Stimulated activated CD4-positive, alpha-beta T cell treated with anti-CD3 and anti-CD28 coated beads, Interleukin-12 subunit alpha, Interleukin-12 subunit beta, amount 100 ng/mL, for 24 hours (primary cell): ENCODE data around the gene MST1.

ENCODE experiments used
- DNase-seq, 2 experiments: peaks; one replicate each; pipeline ENCODE4 v3.0.0-alpha.2; 2020; ENCODE audit warnings: low read depth in 2 of 2

Gene MST1

DNA sequence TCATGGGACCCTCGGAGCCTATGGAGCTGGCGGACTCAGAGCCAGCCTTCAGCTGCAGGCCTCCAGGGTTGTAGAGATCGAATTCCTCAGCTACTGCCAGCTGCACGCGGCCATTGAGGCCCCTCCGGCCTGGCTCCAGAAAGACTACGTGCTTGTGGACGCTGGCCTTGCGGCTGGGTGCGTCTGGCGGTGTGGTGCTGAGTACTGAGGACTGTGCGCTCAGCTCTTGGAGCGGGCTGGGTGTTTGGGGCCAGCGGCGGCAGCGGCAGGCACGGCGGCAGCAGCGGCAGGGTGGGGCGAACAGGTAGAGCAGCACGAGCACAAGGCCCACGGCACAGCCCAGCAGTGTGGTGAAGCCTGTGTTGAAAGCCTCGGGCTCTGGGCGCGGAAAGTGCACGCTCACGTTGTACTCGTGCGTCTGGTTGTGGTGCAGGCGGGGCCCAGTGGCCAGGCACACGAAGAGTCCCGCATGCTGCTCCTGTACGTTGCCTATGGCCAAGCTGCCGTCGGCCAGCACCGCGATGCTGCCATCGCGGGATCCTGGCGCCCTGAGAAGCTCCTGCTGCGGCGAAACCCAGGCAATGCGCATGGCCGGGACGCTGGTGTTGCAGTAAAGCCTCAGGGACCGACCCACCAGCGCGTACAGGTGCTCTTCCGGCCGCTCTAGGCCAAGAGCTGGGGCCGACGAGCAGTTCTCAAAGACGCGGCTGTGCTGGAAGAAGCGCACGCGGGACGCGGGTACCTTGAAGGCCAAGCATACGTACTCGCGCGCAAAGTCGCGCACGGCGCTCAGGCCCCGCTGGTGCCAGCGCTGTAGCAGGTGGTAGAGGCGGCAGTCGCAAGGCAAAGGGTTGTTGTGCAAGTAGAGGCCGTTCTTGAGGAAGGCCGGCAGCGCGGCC lies 28.9 kb upstream of the MST1 start:
- no peak for DNase-seq

GRCh38 chr3:49717211-49717958 lies 28.1 kb upstream of the MST1 start:
- DNase-seq: no peak

- no peak for DNase-seq
These were observed 27.5 kb upstream of the MST1 start for GRCh38 chr3:49716691-49717210.

- DNase-seq: no peak
These were observed 26.9 kb upstream of the MST1 start for GRCh38 chr3:49716169-49716568.

GRCh38 chr3:49715611-49716121 lies 26.4 kb upstream of the MST1 start:
- no peak for DNase-seq

DNA sequence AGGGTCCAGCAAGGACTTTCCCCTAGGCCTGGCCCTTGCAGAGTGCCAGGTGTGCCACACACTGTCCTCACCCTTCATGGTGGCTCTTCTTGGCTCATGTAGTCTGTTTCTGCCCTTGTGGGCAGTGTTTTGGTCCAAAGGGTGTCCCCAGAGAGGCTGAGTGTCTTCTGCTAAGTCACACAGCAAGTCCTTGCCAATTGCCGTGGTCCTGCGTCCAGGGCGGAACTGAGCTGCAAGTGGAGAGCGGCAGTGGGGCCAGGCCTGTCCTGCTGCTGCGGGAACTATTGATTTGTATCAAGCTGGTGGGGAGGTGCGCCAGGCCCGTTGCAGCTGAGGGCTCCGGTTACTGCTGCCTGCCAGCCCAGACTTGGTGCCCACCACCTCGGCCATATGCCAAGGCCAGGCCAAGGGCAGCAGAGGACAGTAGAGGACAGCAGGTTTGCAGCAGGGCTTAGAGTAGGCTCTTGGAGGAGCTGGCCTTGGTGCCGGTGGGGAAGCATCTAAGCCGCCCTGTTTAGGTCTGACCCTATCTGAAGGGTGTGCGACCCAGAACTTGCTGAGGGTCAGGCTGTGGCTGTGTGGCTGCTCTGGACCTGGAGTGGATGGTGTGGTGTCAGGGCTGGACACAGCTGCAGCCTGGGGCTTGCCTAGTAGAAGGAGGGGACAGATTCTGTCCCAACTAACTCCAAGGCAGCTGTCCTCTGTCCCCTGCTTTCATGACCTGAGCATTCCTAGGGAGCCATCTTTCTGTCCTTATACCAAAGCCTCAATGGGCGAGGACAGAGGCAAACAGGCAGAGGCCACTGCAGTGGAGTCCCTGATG lies 25.7 kb upstream of the MST1 start:
- DNase-seq: no peak

DNA sequence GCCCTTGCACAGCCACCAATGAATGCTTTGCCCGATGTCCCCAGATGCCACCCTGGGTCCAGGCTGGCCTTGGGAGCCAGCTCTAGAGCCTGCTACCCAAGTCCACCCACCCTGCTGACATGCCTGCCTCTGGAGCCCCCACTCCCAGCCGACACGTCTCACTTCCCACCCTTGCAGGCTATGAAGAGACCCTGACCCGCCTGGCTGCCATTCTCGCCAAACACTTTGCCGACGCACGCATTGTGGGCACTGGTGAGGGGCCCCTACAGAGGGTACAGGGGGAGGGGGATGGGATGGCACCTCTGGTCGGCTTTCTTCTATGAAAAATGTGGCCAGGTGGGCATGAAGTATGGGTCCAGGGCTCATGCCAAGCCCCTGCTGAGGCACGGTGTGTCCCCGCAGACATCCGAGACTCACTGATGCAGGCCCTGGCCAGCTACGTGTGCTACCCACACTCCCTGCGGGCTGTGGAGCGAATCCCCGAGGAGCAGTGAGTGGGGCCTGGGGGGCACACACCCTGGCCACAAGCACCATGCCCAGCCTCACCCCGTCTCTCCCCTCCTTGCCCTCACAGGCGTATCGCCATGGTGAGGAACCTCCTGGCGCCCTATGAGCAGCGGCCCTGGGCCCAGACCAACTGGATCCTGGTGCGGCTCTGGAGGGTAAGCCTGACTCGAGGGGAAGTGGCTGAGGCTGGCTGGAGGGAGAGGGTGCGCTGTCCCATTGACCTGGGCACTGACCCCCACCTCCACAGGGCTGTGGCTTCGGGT lies 24.2 kb upstream of the MST1 start:
- DNase-seq: no peak

DNA sequence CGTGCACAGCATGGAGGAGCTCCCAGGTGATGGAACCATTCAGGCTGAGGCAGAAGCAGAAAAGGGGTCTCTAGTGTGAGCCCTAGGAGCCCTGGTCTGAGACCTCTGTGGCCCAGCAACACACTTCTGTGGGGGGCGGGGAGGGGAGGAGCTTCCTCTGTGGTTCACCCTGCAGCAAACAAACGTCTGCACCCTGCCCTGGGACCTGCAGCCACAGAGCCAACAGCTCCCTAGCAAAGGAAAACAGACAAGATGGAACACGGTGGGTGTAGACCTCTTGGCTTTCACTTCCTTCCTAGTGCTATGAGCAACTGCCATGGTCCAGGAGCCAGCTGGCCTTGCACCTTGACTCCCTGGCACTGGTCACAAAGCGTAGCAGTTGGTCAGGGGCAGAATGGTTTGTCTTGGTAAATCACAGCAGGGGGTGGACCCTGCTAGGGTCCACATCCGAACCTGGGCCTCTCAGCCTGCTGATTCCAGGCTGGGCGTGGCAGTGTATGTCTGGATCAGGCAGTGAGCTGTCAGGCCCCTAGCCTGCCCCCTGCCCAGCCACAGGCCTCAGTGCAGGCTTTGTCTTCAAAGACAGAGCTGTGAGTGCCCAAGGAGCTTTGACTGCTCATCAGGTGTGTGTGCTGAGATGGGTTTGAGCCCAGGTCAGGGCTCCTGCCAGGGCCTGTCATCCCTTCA lies 23.5 kb upstream of the MST1 start:
- no peak for DNase-seq

- no peak for DNase-seq
These were observed 22.9 kb upstream of the MST1 start for GRCh38 chr3:49712166-49712565.

DNA sequence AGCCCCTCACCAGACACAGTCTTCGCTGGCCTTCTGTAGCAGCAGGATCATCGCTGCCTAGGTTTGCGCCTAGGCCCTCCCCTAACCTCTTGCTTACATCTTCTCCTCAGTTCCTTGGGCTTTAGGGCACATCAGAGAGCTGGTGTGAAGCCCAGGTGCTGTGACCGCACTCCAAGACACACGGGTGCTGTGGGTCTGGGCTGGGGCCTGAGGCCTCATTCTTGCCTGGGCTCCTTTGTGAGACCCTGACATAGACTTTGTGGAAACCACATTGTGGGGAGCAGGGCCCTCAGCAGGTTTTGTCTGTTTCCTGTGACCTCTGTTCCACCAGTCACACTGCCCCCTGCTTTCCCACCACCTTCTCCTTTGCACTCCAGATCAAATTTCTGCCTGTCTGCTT lies 22.2 kb upstream of the MST1 start:
- DNase-seq: no peak

DNA sequence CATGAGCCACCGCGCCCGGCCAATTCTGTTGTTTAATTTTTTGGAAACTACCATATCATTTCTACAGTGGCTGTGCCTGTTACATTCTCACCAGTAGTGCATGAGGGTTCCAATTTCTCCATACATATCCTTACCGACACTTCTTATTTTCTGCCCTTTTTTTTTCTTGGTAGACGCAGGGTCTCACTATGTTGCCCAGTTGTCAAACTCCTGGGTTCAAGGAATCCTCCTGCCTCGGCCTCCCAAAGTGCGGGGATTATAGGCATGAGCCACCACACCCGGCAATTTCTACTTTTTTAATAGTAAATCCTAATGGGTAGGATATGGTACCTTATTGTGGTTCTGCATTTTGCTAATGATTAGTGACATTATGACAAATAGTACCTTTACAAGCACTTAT lies 20.6 kb upstream of the MST1 start:
- DNase-seq: no peak

- no peak for DNase-seq
These were observed 17.8 kb upstream of the MST1 start for GRCh38 chr3:49707113-49707480.

DNA sequence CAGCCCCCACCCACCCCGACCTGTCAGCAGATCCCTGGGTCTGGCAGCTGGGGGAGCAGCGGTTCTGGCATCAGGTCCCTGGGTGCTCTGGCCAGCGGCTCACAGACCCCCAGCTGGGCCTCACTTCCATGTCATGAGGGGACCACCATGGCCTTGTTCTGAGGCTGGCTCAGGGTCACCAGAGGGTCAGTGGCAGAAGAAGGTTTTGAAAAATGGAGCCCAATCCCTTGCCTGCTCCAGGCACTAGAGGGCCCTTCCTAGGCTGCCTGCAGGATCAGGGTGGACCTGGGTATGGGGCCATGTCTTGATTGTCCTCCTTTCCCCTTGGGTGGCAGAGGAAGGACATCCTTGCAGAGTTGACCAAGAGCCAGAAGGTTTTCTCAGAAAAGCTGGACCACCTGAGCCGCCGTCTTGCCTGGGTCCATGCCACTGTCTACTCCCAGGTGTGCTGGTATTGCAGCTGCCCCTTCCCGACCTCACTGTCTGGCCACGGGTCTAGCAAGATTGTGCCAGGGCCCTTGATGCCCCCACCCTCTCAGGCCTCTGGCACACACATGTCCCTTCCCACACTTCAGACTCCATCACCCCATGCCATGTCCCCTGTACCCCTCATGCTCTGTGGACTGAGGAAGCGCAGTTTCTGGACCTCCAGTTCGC lies 17.3 kb upstream of the MST1 start:
- no peak for DNase-seq

- no peak for DNase-seq
These were observed 16.2 kb upstream of the MST1 start for GRCh38 chr3:49705390-49705960.

DNA sequence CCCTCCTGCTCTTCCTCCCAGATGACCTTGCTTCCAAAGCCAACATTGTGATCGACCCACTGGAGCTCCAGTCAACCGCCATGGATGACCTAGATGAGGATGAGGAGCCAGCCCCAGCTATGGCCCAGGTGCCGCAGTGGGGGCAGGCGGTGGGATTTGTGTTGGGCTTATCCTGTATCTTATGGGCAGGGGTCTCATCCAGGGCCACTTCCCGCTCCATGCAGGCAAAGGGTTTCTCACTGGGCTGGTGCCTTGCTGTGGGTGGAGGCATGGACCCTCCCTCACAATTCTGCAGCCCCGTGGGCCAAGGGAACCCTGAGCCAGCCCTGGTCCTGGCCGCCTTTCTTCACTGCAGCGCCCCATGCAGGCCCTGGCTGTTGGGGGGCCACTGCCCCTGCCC lies 15.4 kb upstream of the MST1 start:
- DNase-seq: no peak

- no peak for DNase-seq
These were observed 14.7 kb upstream of the MST1 start for GRCh38 chr3:49703956-49704355.

DNA sequence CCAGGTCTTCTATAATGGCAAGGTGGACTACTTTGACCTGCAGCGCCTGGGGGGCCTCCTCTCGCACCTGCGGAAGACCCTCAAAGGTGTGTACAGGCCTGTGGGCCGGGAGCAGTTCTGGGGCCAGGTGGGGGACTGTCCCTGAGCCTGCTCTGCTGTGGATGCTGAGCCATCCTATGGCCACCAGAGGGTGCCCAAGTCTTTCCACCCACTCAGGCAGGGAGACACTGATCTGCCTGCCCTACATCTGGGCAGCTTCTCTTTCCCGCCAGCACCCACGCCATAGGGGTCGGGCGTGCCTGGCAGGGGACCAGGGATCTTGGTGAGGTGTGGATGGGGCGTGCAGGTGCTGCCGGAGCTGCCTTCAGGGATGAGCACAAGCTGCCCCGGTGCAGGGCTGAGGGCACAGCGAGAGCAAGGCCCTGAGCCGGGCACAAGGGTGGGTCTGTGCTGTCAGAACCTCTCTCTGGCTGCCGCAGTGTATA lies 14.2 kb upstream of the MST1 start:
- DNase-seq: peak in 1 of 2 experiments; percentile 43

DNA sequence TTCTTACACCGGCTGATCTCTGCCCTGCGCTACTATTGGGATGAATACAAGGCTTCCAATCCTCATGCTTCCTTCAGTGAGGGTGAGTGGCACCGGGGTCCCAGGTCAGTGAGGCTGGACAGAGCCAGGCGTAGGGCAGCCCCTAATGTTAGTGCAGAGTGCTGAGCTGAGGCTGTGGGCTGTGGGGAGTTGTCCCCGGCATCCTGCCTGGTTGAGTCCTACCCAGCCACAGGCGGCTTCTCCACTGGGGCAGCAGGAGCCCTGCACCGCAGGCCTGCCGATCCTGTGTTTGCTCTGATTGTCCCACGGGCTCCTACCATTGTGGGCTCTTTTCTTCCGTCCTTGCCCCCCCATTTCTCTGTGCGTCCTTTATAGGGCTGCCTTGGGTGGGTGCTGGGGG lies 13.4 kb upstream of the MST1 start:
- DNase-seq: no peak

- DNase-seq: no peak
These were observed 12.3 kb upstream of the MST1 start for GRCh38 chr3:49701388-49702077.
